NCI-H146 (cell line): ENCODE results near the gene PRRT1B.
"Not testable (repeated sequence)": the region's sequence is repeated elsewhere in the genome, so short reads cannot be mapped to it uniquely, and the experiment has no call there.

ENCODE experiments used
- DNase-seq: peaks from one replicate; lab custom pipeline; 2025; lab: John Stamatoyannopoulos, UW

PRRT1B gene

GRCh38 chr9:131550465-131550864 is 5.1 kb downstream of the PRRT1B start:
- not testable (repeated sequence) for DNase-seq

- DNase-seq = no peak
Observed at GRCh38 chr9:131552030-131552429, 6.7 kb downstream of the PRRT1B start.

GRCh38 chr9:131554087-131554842 is 8.9 kb downstream of the PRRT1B start:
- no peak for DNase-seq

- DNase-seq = no peak
Observed at GRCh38 chr9:131554843-131555351, 9.6 kb downstream of the PRRT1B start.

- no peak for DNase-seq
Observed at GRCh38 chr9:131555841-131556673, 10.7 kb downstream of the PRRT1B start.

- DNase-seq = no peak
Observed at GRCh38 chr9:131557855-131558548, 12.7 kb downstream of the PRRT1B start.

GRCh38 chr9:131559421-131560000 is 14.2 kb downstream of the PRRT1B start:
- peak; percentile 12 for DNase-seq

- DNase-seq = no peak
Observed at GRCh38 chr9:131562032-131562959, 17.0 kb downstream of the PRRT1B start.

- DNase-seq = no peak
Observed at GRCh38 chr9:131565369-131565768, 20.0 kb downstream of the PRRT1B start.

GRCh38 chr9:131566158-131566557 is 20.8 kb downstream of the PRRT1B start:
- DNase-seq = no peak

- no peak for DNase-seq
Observed at GRCh38 chr9:131567910-131568309, 22.6 kb downstream of the PRRT1B start.

GRCh38 chr9:131574730-131575640 is 29.7 kb downstream of the PRRT1B start:
- DNase-seq = no peak

GRCh38 chr9:131575946-131576853 is 30.9 kb downstream of the PRRT1B start:
- no peak for DNase-seq

GRCh38 chr9:131577005-131578000 is 32.0 kb downstream of the PRRT1B start:
- DNase-seq = no peak

GRCh38 chr9:131578021-131578420 is 32.7 kb downstream of the PRRT1B start:
- no peak for DNase-seq

- no peak for DNase-seq
Observed at GRCh38 chr9:131578731-131579504, 33.6 kb downstream of the PRRT1B start.

GRCh38 chr9:131579789-131580211 is 34.5 kb downstream of the PRRT1B start:
- no peak for DNase-seq
